ENCODE results near the gene CEACAM18.

CEACAM18 gene

GRCh38 chr19:51472607-51473006 is 5.7 kb upstream of the CEACAM18 start:
- TF ChIP-seq POLR2AphosphoS5 (IDR thresholded peaks at IDR 0.05; ENCODE audit: low read depth, low read length) = no peak
- TF ChIP-seq SIN3A (IDR thresholded peaks at IDR 0.05; ENCODE audit: borderline replicate concordance, insufficient read depth, low read length) = no peak
- no peak for TF ChIP-seq TAF1 (IDR thresholded peaks at IDR 0.05; ENCODE audit: borderline replicate concordance, insufficient read depth, low read length)
- TF ChIP-seq FOXP2 (optimal IDR thresholded peaks at IDR 0.05; ENCODE audit: borderline replicate concordance, extremely low read depth, extremely low read length, insufficient read depth) = no peak
- TF ChIP-seq REST (IDR thresholded peaks at IDR 0.05; ENCODE audit: insufficient read depth in 1 of 2, low read depth in 2 of 2, low read length in 2 of 2) = no peak

GRCh38 chr19:51473009-51473707 is 5.2 kb upstream of the CEACAM18 start:
- TF ChIP-seq SIN3A (IDR thresholded peaks at IDR 0.05; ENCODE audit: borderline replicate concordance, insufficient read depth, low read length) (no peak), POLR2AphosphoS5 (IDR thresholded peaks at IDR 0.05; ENCODE audit: low read depth, low read length) (no peak), FOXP2 (optimal IDR thresholded peaks at IDR 0.05; ENCODE audit: borderline replicate concordance, extremely low read depth, extremely low read length, insufficient read depth) (no peak), TAF1 (IDR thresholded peaks at IDR 0.05; ENCODE audit: borderline replicate concordance, insufficient read depth, low read length) (no peak), REST (IDR thresholded peaks at IDR 0.05; ENCODE audit: insufficient read depth in 1 of 2, low read depth in 2 of 2, low read length in 2 of 2) (no peak)

- TF ChIP-seq REST (IDR thresholded peaks at IDR 0.05; ENCODE audit: insufficient read depth in 1 of 2, low read depth in 2 of 2, low read length in 2 of 2) = no peak
- TF ChIP-seq FOXP2 (optimal IDR thresholded peaks at IDR 0.05; ENCODE audit: borderline replicate concordance, extremely low read depth, extremely low read length, insufficient read depth) = no peak
- no peak for TF ChIP-seq SIN3A (IDR thresholded peaks at IDR 0.05; ENCODE audit: borderline replicate concordance, insufficient read depth, low read length)
- no peak for TF ChIP-seq POLR2AphosphoS5 (IDR thresholded peaks at IDR 0.05; ENCODE audit: low read depth, low read length)
Observed at GRCh38 chr19:51476164-51476563, 2.2 kb upstream of the CEACAM18 start.

- TF ChIP-seq FOXP2 (optimal IDR thresholded peaks at IDR 0.05; ENCODE audit: borderline replicate concordance, extremely low read depth, extremely low read length, insufficient read depth) (no peak), REST (IDR thresholded peaks at IDR 0.05; ENCODE audit: insufficient read depth in 1 of 2, low read depth in 2 of 2, low read length in 2 of 2) (peak in 1 of 2 experiments; percentile 81; a peak in 2 of 4 replicates), SIN3A (IDR thresholded peaks at IDR 0.05; ENCODE audit: borderline replicate concordance, insufficient read depth, low read length) (no peak)
Observed at GRCh38 chr19:51477344-51477743, 995 bp upstream of the CEACAM18 start.
